ENCODE results near the gene DHRS2.

DHRS2 gene

GRCh38 chr14:23614395-23614828 is 21.8 kb upstream of the DHRS2 start:
- no peaks in the 10 kb centered on the region for H3K27me3 ChIP-seq (ENCODE audit: control insufficient read depth in 1 of 2, insufficient read depth in 2 of 2, low read length in 2 of 2)
- no peaks in the 10 kb centered on the region for H3K36me3 ChIP-seq (ENCODE audit: insufficient read depth, low read length)
- H3K4me1 ChIP-seq (ENCODE audit: insufficient read depth, low read length): no peaks in the 10 kb centered on the region
- no peak overlapping the region for H3K9ac ChIP-seq (ENCODE audit: low read length)
- no peak overlapping the region for H3K4me3 ChIP-seq (ENCODE audit: low read depth in 1 of 2, low read length in 2 of 2)
- H3K9me3 ChIP-seq (ENCODE audit: low read length): no peaks in the 10 kb centered on the region
- no peak overlapping the region for H3K27ac ChIP-seq (ENCODE audit: low read depth, low read length)

GRCh38 chr14:23615856-23616255 is 20.3 kb upstream of the DHRS2 start:
- Histone ChIP-seq H3K4me3 (ENCODE audit: low read depth in 1 of 2, low read length in 2 of 2) (no peak overlapping the region), H3K9ac (ENCODE audit: low read length) (no peak overlapping the region), H3K27me3 (ENCODE audit: control insufficient read depth in 1 of 2, insufficient read depth in 2 of 2, low read length in 2 of 2) (no peaks in the 10 kb centered on the region), H3K36me3 (ENCODE audit: insufficient read depth, low read length) (no peaks in the 10 kb centered on the region), H3K4me1 (ENCODE audit: insufficient read depth, low read length) (no peaks in the 10 kb centered on the region), H3K27ac (ENCODE audit: low read depth, low read length) (no peak overlapping the region), H3K9me3 (ENCODE audit: low read length) (no peaks in the 10 kb centered on the region)

- Histone ChIP-seq H3K27me3 (ENCODE audit: control insufficient read depth in 1 of 2, insufficient read depth in 2 of 2, low read length in 2 of 2) (no peaks in the 10 kb centered on the region), H3K4me1 (ENCODE audit: insufficient read depth, low read length) (no peaks in the 10 kb centered on the region), H3K9ac (ENCODE audit: low read length) (no peak overlapping the region)
These were observed 18.6 kb upstream of the DHRS2 start for GRCh38 chr14:23617539-23617938.

GRCh38 chr14:23618415-23618988 is 17.7 kb upstream of the DHRS2 start:
- no peaks in the 10 kb centered on the region for H3K9me3 ChIP-seq (ENCODE audit: low read length)
- no peaks in the 10 kb centered on the region for H3K4me1 ChIP-seq (ENCODE audit: insufficient read depth, low read length)
- H3K4me3 ChIP-seq (ENCODE audit: low read depth in 1 of 2, low read length in 2 of 2): no peak overlapping the region
- H3K9ac ChIP-seq (ENCODE audit: low read length): no peak overlapping the region
- no peak overlapping the region for H3K27ac ChIP-seq (ENCODE audit: low read depth, low read length)
- no peaks in the 10 kb centered on the region for H3K27me3 ChIP-seq (ENCODE audit: control insufficient read depth in 1 of 2, insufficient read depth in 2 of 2, low read length in 2 of 2)
- no peaks in the 10 kb centered on the region for H3K36me3 ChIP-seq (ENCODE audit: insufficient read depth, low read length)

More at GRCh38 chr14:23617539-23617938, 18.6 kb upstream of the DHRS2 start:
- H3K9me3 ChIP-seq (ENCODE audit: low read length): no peaks in the 10 kb centered on the region
- no peak overlapping the region for H3K27ac ChIP-seq (ENCODE audit: low read depth, low read length)
- H3K36me3 ChIP-seq (ENCODE audit: insufficient read depth, low read length): no peaks in the 10 kb centered on the region
- H3K4me3 ChIP-seq (ENCODE audit: low read depth in 1 of 2, low read length in 2 of 2): no peak overlapping the region

GRCh38 chr14:23620177-23620702 is 15.9 kb upstream of the DHRS2 start:
- H3K36me3 ChIP-seq (ENCODE audit: insufficient read depth, low read length): no peaks in the 10 kb centered on the region
- H3K4me1 ChIP-seq (ENCODE audit: insufficient read depth, low read length): no peaks in the 10 kb centered on the region
- no peak overlapping the region for H3K27ac ChIP-seq (ENCODE audit: low read depth, low read length)
- no peaks in the 10 kb centered on the region for H3K9me3 ChIP-seq (ENCODE audit: low read length)
- no peaks in the 10 kb centered on the region for H3K27me3 ChIP-seq (ENCODE audit: control insufficient read depth in 1 of 2, insufficient read depth in 2 of 2, low read length in 2 of 2)
- H3K4me3 ChIP-seq (ENCODE audit: low read depth in 1 of 2, low read length in 2 of 2): no peak overlapping the region
- no peak overlapping the region for H3K9ac ChIP-seq (ENCODE audit: low read length)

GRCh38 chr14:23621204-23621931 is 14.8 kb upstream of the DHRS2 start:
- Histone ChIP-seq H3K27ac (ENCODE audit: low read depth, low read length) (no peak overlapping the region), H3K36me3 (ENCODE audit: insufficient read depth, low read length) (no peaks in the 10 kb centered on the region), H3K27me3 (ENCODE audit: control insufficient read depth in 1 of 2, insufficient read depth in 2 of 2, low read length in 2 of 2) (no peaks in the 10 kb centered on the region), H3K9ac (ENCODE audit: low read length) (no peak overlapping the region), H3K4me1 (ENCODE audit: insufficient read depth, low read length) (no peaks in the 10 kb centered on the region), H3K4me3 (ENCODE audit: low read depth in 1 of 2, low read length in 2 of 2) (no peak overlapping the region), H3K9me3 (ENCODE audit: low read length) (no peaks in the 10 kb centered on the region)

- Histone ChIP-seq H3K4me1 (ENCODE audit: insufficient read depth, low read length) (no peaks in the 10 kb centered on the region), H3K27ac (ENCODE audit: low read depth, low read length) (no peak overlapping the region), H3K4me3 (ENCODE audit: low read depth in 1 of 2, low read length in 2 of 2) (no peak overlapping the region), H3K9ac (ENCODE audit: low read length) (no peak overlapping the region), H3K27me3 (ENCODE audit: control insufficient read depth in 1 of 2, insufficient read depth in 2 of 2, low read length in 2 of 2) (no peaks in the 10 kb centered on the region), H3K36me3 (ENCODE audit: insufficient read depth, low read length) (no peaks in the 10 kb centered on the region), H3K9me3 (ENCODE audit: low read length) (no peaks in the 10 kb centered on the region)
These were observed 14.0 kb upstream of the DHRS2 start for GRCh38 chr14:23621932-23622730.

- no peak overlapping the region for H3K27ac ChIP-seq (ENCODE audit: low read depth, low read length)
- H3K9me3 ChIP-seq (ENCODE audit: low read length): no peaks in the 10 kb centered on the region
- no peaks in the 10 kb centered on the region for H3K4me1 ChIP-seq (ENCODE audit: insufficient read depth, low read length)
- no peaks in the 10 kb centered on the region for H3K36me3 ChIP-seq (ENCODE audit: insufficient read depth, low read length)
- no peak overlapping the region for H3K9ac ChIP-seq (ENCODE audit: low read length)
- no peak overlapping the region for H3K4me3 ChIP-seq (ENCODE audit: low read depth in 1 of 2, low read length in 2 of 2)
- no peaks in the 10 kb centered on the region for H3K27me3 ChIP-seq (ENCODE audit: control insufficient read depth in 1 of 2, insufficient read depth in 2 of 2, low read length in 2 of 2)
These were observed 13.2 kb upstream of the DHRS2 start for GRCh38 chr14:23622990-23623389.

- no peaks in the 10 kb centered on the region for H3K4me1 ChIP-seq (ENCODE audit: insufficient read depth, low read length)
- H3K9me3 ChIP-seq (ENCODE audit: low read length): no peaks in the 10 kb centered on the region
- no peaks in the 10 kb centered on the region for H3K27me3 ChIP-seq (ENCODE audit: control insufficient read depth in 1 of 2, insufficient read depth in 2 of 2, low read length in 2 of 2)
- H3K36me3 ChIP-seq (ENCODE audit: insufficient read depth, low read length): no peaks in the 10 kb centered on the region
- no peak overlapping the region for H3K27ac ChIP-seq (ENCODE audit: low read depth, low read length)
- H3K4me3 ChIP-seq (ENCODE audit: low read depth in 1 of 2, low read length in 2 of 2): no peak overlapping the region
- no peak overlapping the region for H3K9ac ChIP-seq (ENCODE audit: low read length)
These were observed 12.2 kb upstream of the DHRS2 start for GRCh38 chr14:23623962-23624361.

- no peak overlapping the region for H3K27ac ChIP-seq (ENCODE audit: low read depth, low read length)
- H3K27me3 ChIP-seq (ENCODE audit: control insufficient read depth in 1 of 2, insufficient read depth in 2 of 2, low read length in 2 of 2): no peaks in the 10 kb centered on the region
- H3K9me3 ChIP-seq (ENCODE audit: low read length): no peaks in the 10 kb centered on the region
- H3K36me3 ChIP-seq (ENCODE audit: insufficient read depth, low read length): no peaks in the 10 kb centered on the region
- no peaks in the 10 kb centered on the region for H3K4me1 ChIP-seq (ENCODE audit: insufficient read depth, low read length)
- no peak overlapping the region for H3K4me3 ChIP-seq (ENCODE audit: low read depth in 1 of 2, low read length in 2 of 2)
- no peak overlapping the region for H3K9ac ChIP-seq (ENCODE audit: low read length)
These were observed 11.2 kb upstream of the DHRS2 start for GRCh38 chr14:23624830-23625404.

- Histone ChIP-seq H3K9me3 (ENCODE audit: low read length) (no peaks in the 10 kb centered on the region), H3K27ac (ENCODE audit: low read depth, low read length) (no peak overlapping the region), H3K27me3 (ENCODE audit: control insufficient read depth in 1 of 2, insufficient read depth in 2 of 2, low read length in 2 of 2) (no peaks in the 10 kb centered on the region), H3K9ac (ENCODE audit: low read length) (no peak overlapping the region), H3K36me3 (ENCODE audit: insufficient read depth, low read length) (no peaks in the 10 kb centered on the region), H3K4me3 (ENCODE audit: low read depth in 1 of 2, low read length in 2 of 2) (no peak overlapping the region), H3K4me1 (ENCODE audit: insufficient read depth, low read length) (peaks cover 6% of the 10 kb centered on the region)
These were observed 9.2 kb upstream of the DHRS2 start for GRCh38 chr14:23626946-23627345.
